Measurements from ENCODE around the gene SPON1.
"Not testable (repeated sequence)": the region's sequence is repeated elsewhere in the genome, so short reads cannot be mapped to it uniquely, and the experiment has no call there.

SPON1 gene

GRCh38 chr11:14245444-14245843, 282.9 kb downstream of the SPON1 start:
- no peak for DNase-seq (ENCODE audit: low read depth, low spot score)
- Histone ChIP-seq H3K36me3 (ENCODE audit: insufficient read depth, low read length) (no peaks in the 10 kb centered on the region), H3K27ac (no peak overlapping the region), H3K9ac (ENCODE audit: insufficient read length) (no peak overlapping the region), H3K9me3 (ENCODE audit: low read depth, low read length) (no peaks in the 10 kb centered on the region), H3K4me3 (no peak overlapping the region)
- TF ChIP-seq POLR2AphosphoS5 (IDR thresholded peaks at IDR 0.05; ENCODE audit: borderline replicate concordance, low read depth, low read length) = no peak
- no peak for TF ChIP-seq FOXP2 (optimal IDR thresholded peaks at IDR 0.05; ENCODE audit: control extremely low read depth, extremely low read length, insufficient read depth)
- TF ChIP-seq EZH2 (IDR thresholded peaks at IDR 0.05) = no peak

- no peak for DNase-seq (ENCODE audit: low read depth, low spot score)
- no peaks in the 10 kb centered on the region for H3K36me3 ChIP-seq (ENCODE audit: insufficient read depth, low read length)
- no peaks in the 10 kb centered on the region for H3K9me3 ChIP-seq (ENCODE audit: low read depth, low read length)
- no peak overlapping the region for H3K27ac ChIP-seq
- no peak overlapping the region for H3K4me3 ChIP-seq
- no peak for TF ChIP-seq FOXP2 (optimal IDR thresholded peaks at IDR 0.05; ENCODE audit: control extremely low read depth, extremely low read length, insufficient read depth)
- no peak for TF ChIP-seq POLR2AphosphoS5 (IDR thresholded peaks at IDR 0.05; ENCODE audit: borderline replicate concordance, low read depth, low read length)
- no peak for TF ChIP-seq EZH2 (IDR thresholded peaks at IDR 0.05)
- no peak overlapping the region for H3K9ac ChIP-seq (ENCODE audit: insufficient read length)
These were observed 286.1 kb downstream of the SPON1 start for GRCh38 chr11:14248580-14248981.

DNA sequence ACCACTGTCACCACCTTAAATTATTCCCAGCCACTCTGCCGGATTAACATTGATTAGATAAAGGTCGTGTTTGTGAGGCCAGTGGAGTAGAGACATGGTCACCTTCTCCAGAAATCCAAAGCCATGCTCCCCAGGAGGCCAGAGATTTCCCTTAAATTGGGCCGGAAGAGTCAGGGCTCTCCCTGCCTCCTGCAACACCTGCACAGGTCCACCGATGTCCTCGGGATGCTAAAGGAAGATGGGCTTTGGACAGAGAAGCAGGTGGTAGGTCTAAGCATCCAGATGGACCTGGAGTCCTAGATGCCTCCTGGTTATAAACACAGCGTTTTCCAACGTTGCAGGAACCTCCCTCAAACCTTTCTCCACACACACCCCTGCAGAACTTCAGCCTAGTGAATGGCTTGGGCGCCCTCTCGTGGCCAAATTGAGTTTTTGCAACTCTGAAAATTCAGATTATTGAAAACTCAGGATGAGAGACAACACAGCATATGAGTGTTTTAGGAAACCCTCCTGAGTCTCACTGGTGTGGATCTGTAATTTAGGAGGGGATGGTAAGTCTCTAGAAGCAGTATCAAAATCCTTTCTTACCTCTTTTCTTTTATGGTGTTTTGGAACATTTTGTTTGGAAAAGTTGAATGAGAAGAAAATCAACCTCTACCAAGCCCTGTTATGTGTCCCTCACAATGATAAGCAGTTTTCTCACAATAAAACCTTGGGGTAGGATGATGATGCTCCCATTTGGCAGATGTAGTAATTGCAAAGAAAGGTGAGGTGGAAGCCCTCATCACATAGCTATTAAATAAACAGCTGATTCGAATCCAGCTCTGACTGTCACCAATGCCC, 286.8 kb downstream of the SPON1 start:
- Histone ChIP-seq H3K9ac (ENCODE audit: insufficient read length) (no peak overlapping the region), H3K27ac (no peak overlapping the region), H3K9me3 (ENCODE audit: low read depth, low read length) (no peaks in the 10 kb centered on the region), H3K4me3 (no peak overlapping the region), H3K36me3 (ENCODE audit: insufficient read depth, low read length) (no peaks in the 10 kb centered on the region)
- DNase-seq (ENCODE audit: low read depth, low spot score) = peak; percentile 30
- TF ChIP-seq POLR2AphosphoS5 (IDR thresholded peaks at IDR 0.05; ENCODE audit: borderline replicate concordance, low read depth, low read length) (no peak), EZH2 (IDR thresholded peaks at IDR 0.05) (no peak), FOXP2 (optimal IDR thresholded peaks at IDR 0.05; ENCODE audit: control extremely low read depth, extremely low read length, insufficient read depth) (no peak)

- H3K9me3 ChIP-seq (ENCODE audit: low read depth, low read length) = no peaks in the 10 kb centered on the region
- no peak overlapping the region for H3K27ac ChIP-seq
- TF ChIP-seq POLR2AphosphoS5 (IDR thresholded peaks at IDR 0.05; ENCODE audit: borderline replicate concordance, low read depth, low read length) = no peak
- TF ChIP-seq FOXP2 (optimal IDR thresholded peaks at IDR 0.05; ENCODE audit: control extremely low read depth, extremely low read length, insufficient read depth) = no peak
- TF ChIP-seq EZH2 (IDR thresholded peaks at IDR 0.05) = no peak
- DNase-seq (ENCODE audit: low read depth, low spot score) = no peak
- no peak overlapping the region for H3K4me3 ChIP-seq
- H3K36me3 ChIP-seq (ENCODE audit: insufficient read depth, low read length) = no peaks in the 10 kb centered on the region
- no peak overlapping the region for H3K9ac ChIP-seq (ENCODE audit: insufficient read length)
These were observed 289.2 kb downstream of the SPON1 start for GRCh38 chr11:14251754-14252153.

- not testable (repeated sequence) for H3K4me3 ChIP-seq; H3K36me3 ChIP-seq (ENCODE audit: insufficient read depth, low read length); H3K27ac ChIP-seq; H3K9me3 ChIP-seq (ENCODE audit: low read depth, low read length); DNase-seq (ENCODE audit: low read depth, low spot score); H3K9ac ChIP-seq (ENCODE audit: insufficient read length)
These were observed 290.0 kb downstream of the SPON1 start for GRCh38 chr11:14252501-14252900.

DNA sequence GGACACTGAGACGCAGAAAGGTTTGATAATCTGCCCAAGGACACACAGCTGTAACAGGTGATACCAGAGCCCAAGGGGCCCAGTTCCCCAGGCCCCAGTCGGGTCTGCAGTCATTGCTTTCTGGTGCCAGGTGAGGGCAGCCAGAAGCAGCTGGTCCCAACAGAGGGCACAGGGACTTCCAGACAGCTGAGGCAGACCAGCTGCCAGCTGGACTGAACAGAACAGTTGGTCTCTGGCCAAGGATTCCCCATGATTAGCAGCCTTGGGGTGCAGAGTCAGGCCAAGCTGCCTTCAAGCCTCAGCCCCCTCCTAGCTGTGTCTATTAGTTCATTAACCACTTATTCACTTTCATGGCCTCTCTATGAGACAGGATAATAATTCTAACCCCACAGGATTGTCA, 290.9 kb downstream of the SPON1 start:
- DNase-seq (ENCODE audit: low read depth, low spot score) = no peak
- Histone ChIP-seq H3K9me3 (ENCODE audit: low read depth, low read length) (no peaks in the 10 kb centered on the region), H3K27ac (no peak overlapping the region), H3K4me3 (no peak overlapping the region), H3K9ac (ENCODE audit: insufficient read length) (no peak overlapping the region), H3K36me3 (ENCODE audit: insufficient read depth, low read length) (no peaks in the 10 kb centered on the region)
- no peak for TF ChIP-seq EZH2 (IDR thresholded peaks at IDR 0.05)
- TF ChIP-seq FOXP2 (optimal IDR thresholded peaks at IDR 0.05; ENCODE audit: control extremely low read depth, extremely low read length, insufficient read depth) = no peak
- no peak for TF ChIP-seq POLR2AphosphoS5 (IDR thresholded peaks at IDR 0.05; ENCODE audit: borderline replicate concordance, low read depth, low read length)

DNA sequence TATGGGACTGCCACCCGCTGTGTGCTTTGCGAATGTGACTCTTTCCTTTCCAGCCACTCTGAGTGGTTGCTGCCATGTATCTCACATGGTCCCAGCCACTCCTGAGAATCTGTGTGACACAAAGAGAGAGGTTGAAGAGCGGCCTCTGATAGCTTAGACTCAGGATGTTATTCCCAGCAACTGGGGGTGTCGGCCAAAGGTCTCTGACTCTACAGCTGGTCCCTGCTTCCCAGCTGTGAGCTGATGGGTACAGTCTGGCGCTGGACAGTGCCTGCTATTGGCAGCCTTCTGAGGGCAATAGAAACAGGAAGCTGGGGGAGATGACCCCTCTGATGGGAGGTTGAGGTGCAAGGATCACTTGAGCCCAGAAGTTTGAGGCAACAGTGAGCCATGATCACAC, 291.3 kb downstream of the SPON1 start:
- Histone ChIP-seq H3K27ac (no peak overlapping the region), H3K36me3 (ENCODE audit: insufficient read depth, low read length) (no peaks in the 10 kb centered on the region), H3K9ac (ENCODE audit: insufficient read length) (no peak overlapping the region), H3K4me3 (no peak overlapping the region), H3K9me3 (ENCODE audit: low read depth, low read length) (no peaks in the 10 kb centered on the region)
- TF ChIP-seq FOXP2 (optimal IDR thresholded peaks at IDR 0.05; ENCODE audit: control extremely low read depth, extremely low read length, insufficient read depth) (no peak), EZH2 (IDR thresholded peaks at IDR 0.05) (no peak), POLR2AphosphoS5 (IDR thresholded peaks at IDR 0.05; ENCODE audit: borderline replicate concordance, low read depth, low read length) (no peak)
- no peak for DNase-seq (ENCODE audit: low read depth, low spot score)

- DNase-seq (ENCODE audit: low read depth, low spot score) = no peak
- Histone ChIP-seq H3K9me3 (ENCODE audit: low read depth, low read length) (no peaks in the 10 kb centered on the region), H3K4me3 (no peak overlapping the region), H3K36me3 (ENCODE audit: insufficient read depth, low read length) (no peaks in the 10 kb centered on the region), H3K27ac (no peak overlapping the region), H3K9ac (ENCODE audit: insufficient read length) (no peak overlapping the region)
- TF ChIP-seq EZH2 (IDR thresholded peaks at IDR 0.05) = no peak
- no peak for TF ChIP-seq POLR2AphosphoS5 (IDR thresholded peaks at IDR 0.05; ENCODE audit: borderline replicate concordance, low read depth, low read length)
- TF ChIP-seq FOXP2 (optimal IDR thresholded peaks at IDR 0.05; ENCODE audit: control extremely low read depth, extremely low read length, insufficient read depth) = no peak
These were observed 292.2 kb downstream of the SPON1 start for GRCh38 chr11:14254533-14255237.

Data from SK-N-MC (cell line).